ENCODE data around the gene LGALS9. TPM values are rescaled to one million over a fixed set of nuclear protein-coding genes. Genes with fewer than 3 reads are reported as not detected.

The LGALS9 gene
- polyA plus RNA-seq, 2 donors: 25.5 to 29.5 TPM

DNA sequence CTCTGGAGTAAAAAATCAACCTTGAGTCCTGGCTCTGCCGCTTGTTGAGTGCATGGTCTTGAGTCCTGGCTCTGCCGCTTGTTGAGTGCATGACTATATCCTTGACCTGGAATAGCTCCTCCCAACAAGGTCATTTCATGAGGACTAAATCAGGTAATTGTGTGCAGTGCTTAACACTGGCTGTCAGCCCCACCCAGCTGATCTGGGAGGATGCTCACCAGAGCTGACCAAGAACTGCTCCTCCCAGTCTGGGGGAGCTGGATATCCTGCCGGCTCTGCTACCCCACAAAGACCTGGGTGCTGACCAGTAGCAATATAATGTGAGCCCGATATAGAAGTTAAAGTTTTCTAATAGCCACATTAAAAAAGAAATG, 20.7 kb upstream of the LGALS9 start:
- Histone ChIP-seq H3K9me3 (ENCODE audit: control insufficient read depth in 2 of 2, insufficient read depth in 1 of 2, low read depth in 1 of 2, low read length in 1 of 2) (no peaks in the 10 kb centered on the region), H3K27me3 (ENCODE audit: control insufficient read depth in 1 of 2, insufficient read depth in 2 of 2, low read length in 2 of 2) (no peaks in the 10 kb centered on the region), H3K4me1 (ENCODE audit: control insufficient read depth in 2 of 2, insufficient read depth in 2 of 2, low read length in 1 of 2) (no peaks in the 10 kb centered on the region), H3K4me3 (ENCODE audit: low read depth in 1 of 2, low read length in 2 of 2) (no peak overlapping the region), H3K36me3 (ENCODE audit: control insufficient read depth in 2 of 2, insufficient read depth in 2 of 2, low read length in 1 of 2) (peaks cover 8 to 57% of the 10 kb centered on the region in 2 donors), H3K27ac (ENCODE audit: low read depth in 2 of 2, low read length in 1 of 2) (no peak overlapping the region)
- 90 to 91% methylated on average over 4 of the region's 4 CpGs for WGBS, 2 donors

DNA sequence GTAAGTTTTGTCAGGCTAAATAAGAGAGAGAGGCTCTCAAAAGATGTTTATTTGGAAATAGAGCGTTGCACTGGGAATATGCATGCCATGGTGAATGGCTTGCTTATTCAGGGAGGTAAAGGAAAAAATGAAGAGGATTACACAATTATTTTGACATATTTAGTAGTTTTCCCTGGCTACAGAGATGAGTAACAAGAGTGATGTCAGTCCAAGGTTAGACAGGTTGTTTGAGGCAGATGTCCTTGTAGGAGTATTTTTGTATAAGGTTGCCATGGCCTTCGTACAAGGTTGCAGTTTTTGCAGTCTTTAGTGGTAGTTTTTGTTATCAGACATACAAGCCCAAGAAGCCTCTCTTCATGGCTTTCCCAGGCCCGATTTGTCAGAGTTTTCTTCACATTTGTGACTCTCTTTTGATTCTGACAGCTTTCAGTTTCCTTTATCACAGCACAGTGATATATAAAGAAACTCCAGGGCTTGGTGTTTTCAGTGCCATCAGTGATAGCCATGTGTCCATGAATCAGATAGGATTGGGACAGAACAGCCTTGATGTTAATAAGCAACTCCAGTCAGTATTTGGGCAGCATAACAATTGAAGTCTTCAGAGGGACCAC, 18.7 kb upstream of the LGALS9 start:
- no peak overlapping the region for H3K27ac ChIP-seq (ENCODE audit: low read depth in 2 of 2, low read length in 1 of 2)
- no peaks in the 10 kb centered on the region for H3K9me3 ChIP-seq (ENCODE audit: control insufficient read depth in 2 of 2, insufficient read depth in 1 of 2, low read depth in 1 of 2, low read length in 1 of 2)
- H3K27me3 ChIP-seq (ENCODE audit: control insufficient read depth in 1 of 2, insufficient read depth in 2 of 2, low read length in 2 of 2): no peaks in the 10 kb centered on the region
- peaks cover 12 to 61% of the 10 kb centered on the region in 2 donors for H3K36me3 ChIP-seq (ENCODE audit: control insufficient read depth in 2 of 2, insufficient read depth in 2 of 2, low read length in 1 of 2)
- H3K4me1 ChIP-seq (ENCODE audit: control insufficient read depth in 2 of 2, insufficient read depth in 2 of 2, low read length in 1 of 2): no peaks in the 10 kb centered on the region
- no peak overlapping the region for H3K4me3 ChIP-seq (ENCODE audit: low read depth in 1 of 2, low read length in 2 of 2)
- 76 to 81% methylated on average over 3 of the region's 3 CpGs for WGBS, 2 donors

DNA sequence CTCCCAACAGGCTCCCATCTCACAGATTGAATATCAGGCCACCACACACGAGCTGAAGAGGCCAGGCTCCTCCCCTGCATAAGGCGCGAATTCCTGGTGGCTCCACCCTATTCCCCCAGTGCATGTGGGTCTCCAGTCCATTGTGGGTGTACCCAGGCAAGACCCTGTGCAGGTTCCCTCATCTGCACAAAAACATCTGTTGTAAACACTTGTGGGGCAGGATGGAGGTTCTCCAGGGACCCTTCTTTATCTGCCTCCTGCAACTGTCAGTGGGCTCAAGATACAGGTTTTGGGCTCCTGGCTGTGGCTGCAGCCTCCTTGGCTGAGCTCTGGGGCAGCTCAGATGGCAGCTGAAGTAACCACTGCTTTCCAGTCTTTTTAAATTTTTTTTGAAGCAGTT, 17.6 kb upstream of the LGALS9 start:
- H3K36me3 ChIP-seq (ENCODE audit: control insufficient read depth in 2 of 2, insufficient read depth in 2 of 2, low read length in 1 of 2): peaks cover 18 to 64% of the 10 kb centered on the region in 2 donors
- H3K4me1 ChIP-seq (ENCODE audit: control insufficient read depth in 2 of 2, insufficient read depth in 2 of 2, low read length in 1 of 2): no peaks in the 10 kb centered on the region
- no peaks in the 10 kb centered on the region for H3K27me3 ChIP-seq (ENCODE audit: control insufficient read depth in 1 of 2, insufficient read depth in 2 of 2, low read length in 2 of 2)
- no peak overlapping the region for H3K27ac ChIP-seq (ENCODE audit: low read depth in 2 of 2, low read length in 1 of 2)
- H3K9me3 ChIP-seq (ENCODE audit: control insufficient read depth in 2 of 2, insufficient read depth in 1 of 2, low read depth in 1 of 2, low read length in 1 of 2): no peaks in the 10 kb centered on the region
- 83 to 85% methylated on average over 3 of the region's 3 CpGs for WGBS, 2 donors
- H3K4me3 ChIP-seq (ENCODE audit: low read depth in 1 of 2, low read length in 2 of 2): no peak overlapping the region

- Histone ChIP-seq H3K4me1 (ENCODE audit: control insufficient read depth in 2 of 2, insufficient read depth in 2 of 2, low read length in 1 of 2) (no peaks in the 10 kb centered on the region), H3K36me3 (ENCODE audit: control insufficient read depth in 2 of 2, insufficient read depth in 2 of 2, low read length in 1 of 2) (peaks cover 19 to 54% of the 10 kb centered on the region in 2 donors), H3K27ac (ENCODE audit: low read depth in 2 of 2, low read length in 1 of 2) (no peak overlapping the region), H3K4me3 (ENCODE audit: low read depth in 1 of 2, low read length in 2 of 2) (no peak overlapping the region), H3K9me3 (ENCODE audit: control insufficient read depth in 2 of 2, insufficient read depth in 1 of 2, low read depth in 1 of 2, low read length in 1 of 2) (no peaks in the 10 kb centered on the region), H3K27me3 (ENCODE audit: control insufficient read depth in 1 of 2, insufficient read depth in 2 of 2, low read length in 2 of 2) (no peaks in the 10 kb centered on the region)
- WGBS, 2 donors: 96 to 99% methylated on average over 1 of the region's 1 CpG
Measured at GRCh38 chr17:27615121-27615520, 15.9 kb upstream of the LGALS9 start.

GRCh38 chr17:27616414-27616813, 14.6 kb upstream of the LGALS9 start:
- Histone ChIP-seq H3K27ac (ENCODE audit: low read depth in 2 of 2, low read length in 1 of 2) (no peak overlapping the region), H3K27me3 (ENCODE audit: control insufficient read depth in 1 of 2, insufficient read depth in 2 of 2, low read length in 2 of 2) (no peaks in the 10 kb centered on the region), H3K4me3 (ENCODE audit: low read depth in 1 of 2, low read length in 2 of 2) (no peak overlapping the region), H3K9me3 (ENCODE audit: control insufficient read depth in 2 of 2, insufficient read depth in 1 of 2, low read depth in 1 of 2, low read length in 1 of 2) (no peaks in the 10 kb centered on the region), H3K4me1 (ENCODE audit: control insufficient read depth in 2 of 2, insufficient read depth in 2 of 2, low read length in 1 of 2) (no peaks in the 10 kb centered on the region), H3K36me3 (ENCODE audit: control insufficient read depth in 2 of 2, insufficient read depth in 2 of 2, low read length in 1 of 2) (peaks cover 13 to 55% of the 10 kb centered on the region in 2 donors)
- WGBS, 2 donors: 72 to 79% methylated on average over 4 of the region's 4 CpGs

- peaks cover 18 to 54% of the 10 kb centered on the region in 2 donors for H3K36me3 ChIP-seq (ENCODE audit: control insufficient read depth in 2 of 2, insufficient read depth in 2 of 2, low read length in 1 of 2)
- H3K9me3 ChIP-seq (ENCODE audit: control insufficient read depth in 2 of 2, insufficient read depth in 1 of 2, low read depth in 1 of 2, low read length in 1 of 2): no peaks in the 10 kb centered on the region
- no peak overlapping the region for H3K27ac ChIP-seq (ENCODE audit: low read depth in 2 of 2, low read length in 1 of 2)
- H3K4me1 ChIP-seq (ENCODE audit: control insufficient read depth in 2 of 2, insufficient read depth in 2 of 2, low read length in 1 of 2): no peaks in the 10 kb centered on the region
- WGBS, 2 donors: 95% methylated on average over 8 of the region's 8 CpGs
- H3K27me3 ChIP-seq (ENCODE audit: control insufficient read depth in 1 of 2, insufficient read depth in 2 of 2, low read length in 2 of 2): no peaks in the 10 kb centered on the region
- no peak overlapping the region for H3K4me3 ChIP-seq (ENCODE audit: low read depth in 1 of 2, low read length in 2 of 2)
Measured at GRCh38 chr17:27618417-27618816, 12.6 kb upstream of the LGALS9 start.

- Histone ChIP-seq H3K27ac (ENCODE audit: low read depth in 2 of 2, low read length in 1 of 2) (no peak overlapping the region), H3K27me3 (ENCODE audit: control insufficient read depth in 1 of 2, insufficient read depth in 2 of 2, low read length in 2 of 2) (no peaks in the 10 kb centered on the region), H3K9me3 (ENCODE audit: control insufficient read depth in 2 of 2, insufficient read depth in 1 of 2, low read depth in 1 of 2, low read length in 1 of 2) (no peaks in the 10 kb centered on the region), H3K4me3 (ENCODE audit: low read depth in 1 of 2, low read length in 2 of 2) (no peak overlapping the region), H3K36me3 (ENCODE audit: control insufficient read depth in 2 of 2, insufficient read depth in 2 of 2, low read length in 1 of 2) (peaks cover 31 to 62% of the 10 kb centered on the region in 2 donors), H3K4me1 (ENCODE audit: control insufficient read depth in 2 of 2, insufficient read depth in 2 of 2, low read length in 1 of 2) (no peaks in the 10 kb centered on the region)
- WGBS, 2 donors: 81 to 86% methylated on average over 9 of the region's 9 CpGs
Measured at GRCh38 chr17:27620721-27621120, 10.3 kb upstream of the LGALS9 start.

- Histone ChIP-seq H3K27me3 (ENCODE audit: control insufficient read depth in 1 of 2, insufficient read depth in 2 of 2, low read length in 2 of 2) (no peaks in the 10 kb centered on the region), H3K36me3 (ENCODE audit: control insufficient read depth in 2 of 2, insufficient read depth in 2 of 2, low read length in 1 of 2) (peaks cover 33 to 61% of the 10 kb centered on the region in 2 donors), H3K4me1 (ENCODE audit: control insufficient read depth in 2 of 2, insufficient read depth in 2 of 2, low read length in 1 of 2) (no peaks in the 10 kb centered on the region), H3K4me3 (ENCODE audit: low read depth in 1 of 2, low read length in 2 of 2) (no peak overlapping the region), H3K9me3 (ENCODE audit: control insufficient read depth in 2 of 2, insufficient read depth in 1 of 2, low read depth in 1 of 2, low read length in 1 of 2) (no peaks in the 10 kb centered on the region), H3K27ac (ENCODE audit: low read depth in 2 of 2, low read length in 1 of 2) (no peak overlapping the region)
- WGBS, 2 donors: 77 to 88% methylated on average over 4 of the region's 4 CpGs
Measured at GRCh38 chr17:27621536-27621935, 9.5 kb upstream of the LGALS9 start.

GRCh38 chr17:27621942-27622559, 8.9 kb upstream of the LGALS9 start:
- H3K27ac ChIP-seq (ENCODE audit: low read depth in 2 of 2, low read length in 1 of 2): no peak overlapping the region

DNA sequence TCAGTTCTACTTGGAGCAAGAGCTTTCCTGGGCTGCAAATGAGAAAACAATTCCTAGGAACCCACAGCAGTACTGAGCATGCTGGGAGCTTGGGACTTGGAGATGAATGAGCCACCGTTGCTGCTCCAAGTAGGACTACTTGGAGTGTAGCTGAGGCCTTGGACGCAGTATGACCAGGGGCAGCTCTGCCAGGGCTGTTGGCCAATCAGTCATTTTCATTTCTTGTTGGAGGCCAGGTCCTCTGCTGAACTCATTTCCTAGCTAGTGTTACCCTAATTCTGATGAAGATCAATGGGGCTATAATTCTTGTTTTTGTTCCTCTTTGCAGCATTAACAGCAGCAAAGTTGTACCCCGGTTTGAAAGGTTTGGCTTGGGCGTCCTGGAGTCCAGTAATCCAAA, 8.0 kb upstream of the LGALS9 start:
- Histone ChIP-seq H3K4me3 (ENCODE audit: low read depth in 1 of 2, low read length in 2 of 2) (no peak overlapping the region), H3K27ac (ENCODE audit: low read depth in 2 of 2, low read length in 1 of 2) (no peak overlapping the region), H3K36me3 (ENCODE audit: control insufficient read depth in 2 of 2, insufficient read depth in 2 of 2, low read length in 1 of 2) (peaks cover 28 to 52% of the 10 kb centered on the region in 2 donors), H3K9me3 (ENCODE audit: control insufficient read depth in 2 of 2, insufficient read depth in 1 of 2, low read depth in 1 of 2, low read length in 1 of 2) (no peaks in the 10 kb centered on the region), H3K4me1 (ENCODE audit: control insufficient read depth in 2 of 2, insufficient read depth in 2 of 2, low read length in 1 of 2) (no peaks in the 10 kb centered on the region), H3K27me3 (ENCODE audit: control insufficient read depth in 1 of 2, insufficient read depth in 2 of 2, low read length in 2 of 2) (no peaks in the 10 kb centered on the region)
- WGBS, 2 donors: 84 to 90% methylated on average over 4 of the region's 4 CpGs

More at GRCh38 chr17:27621942-27622559, 8.9 kb upstream of the LGALS9 start:
- no peaks in the 10 kb centered on the region for H3K9me3 ChIP-seq (ENCODE audit: control insufficient read depth in 2 of 2, insufficient read depth in 1 of 2, low read depth in 1 of 2, low read length in 1 of 2)
- no peak overlapping the region for H3K4me3 ChIP-seq (ENCODE audit: low read depth in 1 of 2, low read length in 2 of 2)
- WGBS, 2 donors: 59 to 70% methylated on average over 10 of the region's 10 CpGs
- H3K4me1 ChIP-seq (ENCODE audit: control insufficient read depth in 2 of 2, insufficient read depth in 2 of 2, low read length in 1 of 2): no peaks in the 10 kb centered on the region
- H3K27me3 ChIP-seq (ENCODE audit: control insufficient read depth in 1 of 2, insufficient read depth in 2 of 2, low read length in 2 of 2): no peaks in the 10 kb centered on the region
- peaks cover 31 to 58% of the 10 kb centered on the region in 2 donors for H3K36me3 ChIP-seq (ENCODE audit: control insufficient read depth in 2 of 2, insufficient read depth in 2 of 2, low read length in 1 of 2)
